IMR-90 (cell line): Measurements from ENCODE around the gene SLC1A1. TPM values are rescaled to one million over a fixed set of nuclear protein-coding genes. Genes with fewer than 3 reads are reported as not detected.

ENCODE experiments used
- ATAC-seq: fragments of 200-7000 bp; cut with Tn5 transposase; 2 replicates; pipeline ENCODE4 v1.9.1; 2020; ENCODE audit warnings: low read depth, mild to moderate bottlenecking, moderate library complexity
- BruUV-seq: library from RNA; stranded (reverse); fragments of 400-500 nt; replicated peaks from 2 replicates; lab custom pipeline; 2021; lab: Mats Ljungman, UMichigan
- CTCF ChIA-PET: fragments of 300-600 bp; formaldehyde crosslinking; extraction: SDS; loops from one replicate; lab custom pipeline; 2021; ENCODE audit warnings: antibody characterized with exemption; lab: Yijun Ruan, JAX
- POLR2A ChIA-PET: fragments of 300-600 bp; sonication (Branson Sonifier 250); formaldehyde crosslinking; loops from one replicate; lab custom pipeline; 2022; ENCODE audit warnings: antibody characterized with exemption; ENCODE audit not compliant: unreplicated experiment; lab: Charles Lee
- DNase-seq: peaks from one replicate; pipeline ENCODE4 v3.0.0; 2013
- H2AFZ ChIP-seq: replicated peaks from 2 replicates; pipeline ENCODE3; 2013; ENCODE audit warnings: low read length, mild to moderate bottlenecking; ENCODE audit not compliant: poor library complexity
- H2AK5ac ChIP-seq: 2 replicates; pipeline ENCODE4 v1.6.1; 2013; ENCODE audit warnings: low read depth, low read length, inconsistent platforms
- H2AK9ac ChIP-seq: replicated peaks from 2 replicates; pipeline ENCODE3; 2013; ENCODE audit warnings: mild to moderate bottlenecking, low read depth, low read length, moderate library complexity; ENCODE audit not compliant: poor library complexity
- H2BK120ac ChIP-seq: 2 replicates; pipeline ENCODE4 v1.6.1; 2013; ENCODE audit warnings: low read depth, low read length, inconsistent platforms
- H2BK15ac ChIP-seq: 3 replicates; pipeline ENCODE4 v1.6.1; 2013; ENCODE audit warnings: low read depth, low read length, inconsistent platforms
- H2BK20ac ChIP-seq: 2 replicates; pipeline ENCODE4 v1.6.1; 2013; ENCODE audit warnings: low read depth, mild to moderate bottlenecking, inconsistent platforms, low read length, moderate library complexity
- H2BK5ac ChIP-seq: 2 replicates; pipeline ENCODE4 v1.6.1; 2013; ENCODE audit warnings: mild to moderate bottlenecking, low read depth, low read length, inconsistent platforms; ENCODE audit not compliant: poor library complexity, severe bottlenecking
- H3K14ac ChIP-seq: replicated peaks from 2 replicates; pipeline ENCODE4 v1.6.1; 2013; ENCODE audit warnings: low read depth, low read length, inconsistent platforms
- H3K18ac ChIP-seq: 2 replicates; pipeline ENCODE4 v1.6.1; 2013; ENCODE audit warnings: low read depth, low read length, control low read depth
- H3K23ac ChIP-seq: 2 replicates; pipeline ENCODE4 v1.6.1; 2013; ENCODE audit warnings: low read depth, low read length, inconsistent platforms
- H3K27ac ChIP-seq: 2 replicates; pipeline ENCODE4 v1.5.1; 2013; ENCODE audit warnings: mild to moderate bottlenecking, control low read depth, low read length; ENCODE audit not compliant: insufficient read depth
- H3K27me3 ChIP-seq: 2 replicates; pipeline ENCODE4 v1.6.1; 2013; ENCODE audit warnings: low read length; ENCODE audit not compliant: control insufficient read depth, insufficient read depth
- H3K36me3 ChIP-seq: 2 replicates; pipeline ENCODE4 v1.6.1; 2013; ENCODE audit warnings: low read length, mixed read lengths; ENCODE audit not compliant: control insufficient read depth, insufficient read depth
- H3K4ac ChIP-seq: 2 replicates; pipeline ENCODE4 v1.6.1; 2013; ENCODE audit warnings: low read depth, low read length, inconsistent platforms
- H3K4me1 ChIP-seq: 2 replicates; pipeline ENCODE4 v1.6.1; 2013; ENCODE audit warnings: low read length, mixed read lengths; ENCODE audit not compliant: control insufficient read depth, insufficient read depth
- H3K4me2 ChIP-seq: 2 replicates; pipeline ENCODE4 v1.6.1; 2013; ENCODE audit warnings: low read depth, mild to moderate bottlenecking, control low read depth, low read length, moderate library complexity
- H3K4me3 ChIP-seq: 2 replicates; pipeline ENCODE4 v1.5.1; 2013; ENCODE audit warnings: low read depth, mild to moderate bottlenecking, control low read depth, low read length, moderate library complexity; ENCODE audit not compliant: insufficient read depth
- H3K56ac ChIP-seq: 2 replicates; pipeline ENCODE4 v1.6.1; 2013; ENCODE audit warnings: low read length, inconsistent platforms; ENCODE audit not compliant: insufficient read depth; ENCODE audit errors: extremely low read depth
- H3K79me1 ChIP-seq, 2 experiments: 2 replicates each; pipeline ENCODE4 v1.6.1; 2013; ENCODE audit warnings: low read length in 2 of 2, inconsistent platforms in 1 of 2, low read depth in 1 of 2
- H3K9ac ChIP-seq: 2 replicates; pipeline ENCODE4 v1.6.1; 2013; ENCODE audit warnings: low read depth, low read length, control low read depth
- H3K9me1 ChIP-seq: 2 replicates; pipeline ENCODE4 v1.6.1; 2013; ENCODE audit warnings: low read length, inconsistent platforms; ENCODE audit not compliant: insufficient read depth
- H3K9me3 ChIP-seq: 2 replicates; pipeline ENCODE4 v1.6.1; 2013; ENCODE audit warnings: low read length; ENCODE audit not compliant: control insufficient read depth, insufficient read depth
- H4K20me1 ChIP-seq: 2 replicates; pipeline ENCODE4 v1.6.1; 2013; ENCODE audit warnings: low read length, inconsistent platforms; ENCODE audit not compliant: insufficient read depth
- H4K5ac ChIP-seq: 2 replicates; pipeline ENCODE4 v1.6.1; 2013; ENCODE audit warnings: mild to moderate bottlenecking, low read depth, low read length, control low read depth
- H4K8ac ChIP-seq, 2 experiments: 2 replicates each; pipeline ENCODE4 v1.6.1; 2013; ENCODE audit warnings: low read depth in 2 of 2, low read length in 2 of 2, control low read depth in 1 of 2, inconsistent platforms in 1 of 2
- H4K91ac ChIP-seq: 2 replicates; pipeline ENCODE4 v1.6.1; 2013; ENCODE audit warnings: low read depth, low read length, inconsistent platforms; ENCODE audit not compliant: insufficient read depth
- BHLHE40 ChIP-seq: fragments of 150-350 bp; IDR thresholded peaks from 2 replicates; pipeline ENCODE4 v1.6.1; 2016; ENCODE audit warnings: mild to moderate bottlenecking, low read depth, low read length
- CEBPB ChIP-seq: IDR thresholded peaks from 2 replicates; pipeline ENCODE4 v1.6.1; 2012; ENCODE audit warnings: low read depth, low read length, improper control_type of control experiment
- CHD1 ChIP-seq: IDR thresholded peaks from 2 replicates; pipeline ENCODE4 v1.6.1; 2012; ENCODE audit warnings: low read depth, low read length, improper control_type of control experiment
- FOS ChIP-seq: fragments of 150-350 bp; IDR thresholded peaks from 2 replicates; pipeline ENCODE4 v1.6.1; 2016; ENCODE audit warnings: low read depth, low read length
- MAFK ChIP-seq: IDR thresholded peaks from 2 replicates; pipeline ENCODE4 v1.6.1; 2012; ENCODE audit warnings: low read depth, low read length, improper control_type of control experiment
- MAZ ChIP-seq: IDR thresholded peaks from 2 replicates; pipeline ENCODE4 v1.6.1; 2012; ENCODE audit warnings: low read depth, mild to moderate bottlenecking, low read length, improper control_type of control experiment, moderate library complexity, borderline replicate concordance
- MXI1 ChIP-seq: IDR thresholded peaks from 2 replicates; pipeline ENCODE4 v1.6.1; 2012; ENCODE audit warnings: low read depth, mild to moderate bottlenecking, low read length, moderate library complexity, borderline replicate concordance
- POLR2A ChIP-seq: IDR thresholded peaks from 2 replicates; pipeline ENCODE4 v1.6.1; 2012; ENCODE audit warnings: mild to moderate bottlenecking, low read depth, low read length
- RAD21 ChIP-seq: IDR thresholded peaks from 2 replicates; pipeline ENCODE4 v1.6.1; 2012; ENCODE audit warnings: low read length, improper control_type of control experiment
- RCOR1 ChIP-seq: IDR thresholded peaks from 2 replicates; pipeline ENCODE4 v1.6.1; 2012; ENCODE audit warnings: mild to moderate bottlenecking, low read length, improper control_type of control experiment; ENCODE audit not compliant: insufficient replicate concordance
- RFX5 ChIP-seq: IDR thresholded peaks from 2 replicates; pipeline ENCODE4 v1.8.0; 2012; ENCODE audit warnings: low read depth, mild to moderate bottlenecking, low read length, moderate library complexity
- SMC3 ChIP-seq: fragments of 150-350 bp; IDR thresholded peaks from 2 replicates; pipeline ENCODE4 v1.6.1; 2016; ENCODE audit warnings: low read depth, mild to moderate bottlenecking, antibody characterized with exemption, low read length, moderate library complexity
- dilution Hi-C: fragments of 300-500 bp; cut with HindIII; formaldehyde crosslinking; loops from one replicate; pipeline ENCODE4 v1.14.3; 2018; ENCODE audit warnings: low sequenced_read_pairs; ENCODE audit not compliant: unreplicated experiment
- in situ Hi-C: fragments of 300-500 bp; cut with MboI; formaldehyde crosslinking; loops from 3 replicates; pipeline ENCODE4 v1.14.3; 2019; ENCODE audit warnings: low sequenced_read_pairs, inconsistent platforms, mixed read lengths
- intact Hi-C: fragments of 100-400 bp; cut with micrococcal nuclease; formaldehyde crosslinking; loops from 2 replicates; pipeline ENCODE4 v1.10.0; 2022
- polyA plus RNA-seq, 3 experiments: library from polyadenylated mRNA; depleted of rRNA; stranded (reverse); fragments of >200 nt; gene quantifications; 2 replicates each; pipeline ENCODE4 v1.2.3, GENCODE V29; 2012; ENCODE audit warnings: low replicate concordance in 1 of 3
- total RNA-seq: library from RNA; depleted of rRNA; stranded (reverse); fragments of >200 nt; gene quantifications from 2 replicates; pipeline ENCODE4 v1.2.3, GENCODE V29; 2012
- TF ChIP-seq, protein P1 (sequence below): conservative IDR thresholded peaks from 2 replicates; pipeline ENCODE4 v1.5.1; 2012; ENCODE audit warnings: mild to moderate bottlenecking, low read depth, low read length, improper control_type of control experiment
- TF ChIP-seq, protein P2 (sequence below): fragments of 150-350 bp; IDR thresholded peaks from 2 replicates; pipeline ENCODE4 v1.6.1; 2017; ENCODE audit warnings: mild to moderate bottlenecking, antibody characterized with exemption, low read length, low read depth
- TF ChIP-seq, protein P3 (sequence below): fragments of 150-350 bp; IDR thresholded peaks from 2 replicates; pipeline ENCODE4 v1.6.1; 2016; ENCODE audit warnings: low read depth, mild to moderate bottlenecking, low read length, moderate library complexity, borderline replicate concordance

The SLC1A1 gene
- total and polyA plus RNA-seq, 2 of the 4 experiments (the other 2 are of a cell fraction), result 2.2 to 4.1 TPM

DNA sequence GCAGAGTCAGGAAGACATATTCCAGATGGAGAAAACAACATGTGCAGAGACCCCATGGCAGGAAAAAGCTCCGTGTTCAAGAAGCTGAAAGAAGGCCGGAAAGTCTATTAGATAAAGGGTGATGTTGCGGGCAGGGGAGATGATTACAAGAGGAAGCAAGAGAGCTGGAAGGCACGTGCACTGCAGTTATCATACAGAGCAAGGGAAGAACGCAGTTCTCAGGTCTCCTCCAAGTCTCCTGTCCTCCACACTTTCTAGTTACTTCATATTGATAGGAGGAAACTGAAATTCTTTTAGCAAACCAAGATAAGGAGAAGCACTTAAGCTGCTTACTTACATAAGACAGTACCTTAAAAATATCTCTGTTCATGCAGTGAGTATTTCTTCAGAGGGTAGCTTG is 113.6 kb downstream of the SLC1A1 start (continued):
- TF ChIP-seq CEBPB (no peak), FOS (no peak)

DNA sequence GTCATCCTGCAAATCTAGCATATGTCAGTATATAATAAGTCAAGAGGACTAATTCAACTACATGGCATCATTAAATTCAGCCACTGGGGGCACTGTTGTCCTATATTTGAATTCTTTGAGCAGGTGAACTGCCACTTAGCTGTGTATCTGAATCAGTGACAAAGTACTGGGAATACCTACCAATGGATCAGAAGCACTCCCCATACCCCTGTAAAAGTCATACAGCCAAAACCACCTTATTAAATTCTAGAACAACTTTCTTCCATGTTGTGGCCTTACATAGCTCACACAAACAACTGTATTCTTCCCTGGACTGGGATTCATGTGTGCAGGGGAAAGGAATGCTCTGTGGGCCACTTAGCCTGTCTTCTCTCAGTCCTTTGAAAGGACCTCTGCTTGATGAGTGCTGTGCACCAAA is 114.4 kb downstream of the SLC1A1 start:
- H3K27me3 ChIP-seq, result no peaks in the 10 kb centered on the region; the same call in 1 of the 2 replicates
- H3K9ac ChIP-seq, result no peak overlapping the region
- H2BK5ac ChIP-seq, result no peak overlapping the region
- H3K79me1 ChIP-seq, result no peaks in the 10 kb centered on the region
- in situ Hi-C loops (no loop called here), dilution Hi-C loops (no loop called here), intact Hi-C loops (loop anchor here (5.0 kb wide), 2 partner anchors 138 to 383 kb away; partner anchors contain the start of genes AK3 and JAK2)
- H3K36me3 ChIP-seq, result no peaks in the 10 kb centered on the region
- ChIA-PET CTCF (interaction anchor here (0.6 to 0.9 kb wide), 4 partner anchors 10 to 234 kb away, joined by 3 to 4 read pairs (median 3); no protein-coding TSS in a partner anchor), POLR2A (no interaction called here)
- no peaks in the 10 kb centered on the region for H3K4me1 ChIP-seq
- no peak overlapping the region for H3K18ac ChIP-seq
- H3K56ac ChIP-seq, result no peak overlapping the region
- H3K23ac ChIP-seq, result no peak overlapping the region
- H3K4me3 ChIP-seq, result no peak overlapping the region
- DNase-seq, result peak; percentile 59
- no peak overlapping the region for H4K91ac ChIP-seq
- H3K27ac ChIP-seq, result no peak overlapping the region
- no peak overlapping the region for H2AFZ ChIP-seq
- H2BK20ac ChIP-seq, result no peak overlapping the region
- peak; percentile 82 for ATAC-seq
- no peak overlapping the region for H3K4me2 ChIP-seq
- no peak overlapping the region for H2BK15ac ChIP-seq
- no peak overlapping the region for H3K14ac ChIP-seq
- H4K8ac ChIP-seq, result no peak overlapping the region
- no peak overlapping the region for H2AK5ac ChIP-seq
- BruUV-seq, result no TSS peak
- H3K9me1 ChIP-seq, result no peaks in the 10 kb centered on the region
- H4K20me1 ChIP-seq, result no peaks in the 10 kb centered on the region
- no peak overlapping the region for H3K4ac ChIP-seq
- H3K9me3 ChIP-seq, result no peaks in the 10 kb centered on the region
- H2AK9ac ChIP-seq, result no peak overlapping the region
- no peak overlapping the region for H2BK120ac ChIP-seq
- no peak overlapping the region for H4K5ac ChIP-seq
- peak; percentile 69 for TF ChIP-seq RAD21
- TF ChIP-seq CEBPB, result no peak
- TF ChIP-seq, protein P1, sequence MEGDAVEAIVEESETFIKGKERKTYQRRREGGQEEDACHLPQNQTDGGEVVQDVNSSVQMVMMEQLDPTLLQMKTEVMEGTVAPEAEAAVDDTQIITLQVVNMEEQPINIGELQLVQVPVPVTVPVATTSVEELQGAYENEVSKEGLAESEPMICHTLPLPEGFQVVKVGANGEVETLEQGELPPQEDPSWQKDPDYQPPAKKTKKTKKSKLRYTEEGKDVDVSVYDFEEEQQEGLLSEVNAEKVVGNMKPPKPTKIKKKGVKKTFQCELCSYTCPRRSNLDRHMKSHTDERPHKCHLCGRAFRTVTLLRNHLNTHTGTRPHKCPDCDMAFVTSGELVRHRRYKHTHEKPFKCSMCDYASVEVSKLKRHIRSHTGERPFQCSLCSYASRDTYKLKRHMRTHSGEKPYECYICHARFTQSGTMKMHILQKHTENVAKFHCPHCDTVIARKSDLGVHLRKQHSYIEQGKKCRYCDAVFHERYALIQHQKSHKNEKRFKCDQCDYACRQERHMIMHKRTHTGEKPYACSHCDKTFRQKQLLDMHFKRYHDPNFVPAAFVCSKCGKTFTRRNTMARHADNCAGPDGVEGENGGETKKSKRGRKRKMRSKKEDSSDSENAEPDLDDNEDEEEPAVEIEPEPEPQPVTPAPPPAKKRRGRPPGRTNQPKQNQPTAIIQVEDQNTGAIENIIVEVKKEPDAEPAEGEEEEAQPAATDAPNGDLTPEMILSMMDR, result peak; percentile 71
- no peak for TF ChIP-seq MXI1
- no peak for TF ChIP-seq MAFK
- no peak for TF ChIP-seq MAZ
- no peak for TF ChIP-seq POLR2A
- TF ChIP-seq RFX5, result no peak
- peak; percentile 28; the same call in 1 of the 2 replicates for TF ChIP-seq SMC3
- TF ChIP-seq FOS, result no peak
- TF ChIP-seq BHLHE40, result no peak
- TF ChIP-seq RCOR1, result no peak
- TF ChIP-seq, protein P2, sequence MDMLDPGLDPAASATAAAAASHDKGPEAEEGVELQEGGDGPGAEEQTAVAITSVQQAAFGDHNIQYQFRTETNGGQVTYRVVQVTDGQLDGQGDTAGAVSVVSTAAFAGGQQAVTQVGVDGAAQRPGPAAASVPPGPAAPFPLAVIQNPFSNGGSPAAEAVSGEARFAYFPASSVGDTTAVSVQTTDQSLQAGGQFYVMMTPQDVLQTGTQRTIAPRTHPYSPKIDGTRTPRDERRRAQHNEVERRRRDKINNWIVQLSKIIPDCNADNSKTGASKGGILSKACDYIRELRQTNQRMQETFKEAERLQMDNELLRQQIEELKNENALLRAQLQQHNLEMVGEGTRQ, result no peak
- TF ChIP-seq CHD1, result no peak
- TF ChIP-seq, protein P3, sequence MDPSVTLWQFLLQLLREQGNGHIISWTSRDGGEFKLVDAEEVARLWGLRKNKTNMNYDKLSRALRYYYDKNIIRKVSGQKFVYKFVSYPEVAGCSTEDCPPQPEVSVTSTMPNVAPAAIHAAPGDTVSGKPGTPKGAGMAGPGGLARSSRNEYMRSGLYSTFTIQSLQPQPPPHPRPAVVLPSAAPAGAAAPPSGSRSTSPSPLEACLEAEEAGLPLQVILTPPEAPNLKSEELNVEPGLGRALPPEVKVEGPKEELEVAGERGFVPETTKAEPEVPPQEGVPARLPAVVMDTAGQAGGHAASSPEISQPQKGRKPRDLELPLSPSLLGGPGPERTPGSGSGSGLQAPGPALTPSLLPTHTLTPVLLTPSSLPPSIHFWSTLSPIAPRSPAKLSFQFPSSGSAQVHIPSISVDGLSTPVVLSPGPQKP, result no peak
